ENCODE results near the gene GAK.
A peak's percentile ranks its signal among the peaks of the same experiment; 100 is the strongest.
"Not testable (repeated sequence)": the region's sequence is repeated elsewhere in the genome, so short reads cannot be mapped to it uniquely, and the experiment has no call there.

Gene GAK

DNA sequence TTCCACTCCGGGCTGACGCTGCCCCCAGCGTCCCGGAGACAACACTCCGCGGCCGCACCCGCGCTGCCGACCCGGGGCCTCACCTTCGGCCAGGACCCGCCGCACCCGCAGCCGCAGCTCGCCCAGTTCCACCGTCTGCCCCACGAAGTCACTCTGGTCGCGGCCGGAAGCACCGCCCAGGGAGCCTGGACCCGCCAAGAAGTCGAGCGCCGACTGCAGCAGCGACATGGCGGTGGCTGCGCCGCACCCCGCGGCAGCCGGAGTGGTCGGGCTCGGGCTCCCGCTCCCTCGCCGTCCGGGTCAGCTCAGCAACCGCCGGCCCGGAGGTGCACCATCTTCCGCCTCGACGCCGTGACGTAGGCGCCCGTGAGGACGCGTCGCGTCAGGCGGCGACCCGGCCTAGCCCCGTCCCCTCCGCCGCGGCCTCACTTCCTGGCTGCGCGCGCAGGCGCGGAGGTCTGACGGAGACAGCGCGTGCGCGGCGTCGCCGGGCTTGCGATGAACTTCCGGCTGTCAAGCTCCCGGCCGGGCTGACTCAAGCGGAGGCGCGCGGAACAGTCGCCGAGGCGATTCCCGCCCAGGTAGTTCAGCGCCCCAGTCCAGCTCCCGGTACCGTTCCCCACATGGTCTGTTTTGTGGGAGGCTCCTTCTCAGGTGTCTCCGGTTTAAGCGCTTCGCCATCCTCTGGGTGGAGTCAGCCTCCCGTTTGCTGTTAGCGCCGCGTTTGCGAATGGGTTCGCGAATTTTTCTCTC, at the start of gene GAK, which contains the start of gene TMEM175:
Gene GAK (minus strand): TSS at position 357 of the 753 bp plus-strand sequence. CDS start 129 bp downstream, at position 228.
Gene TMEM175 (plus strand): TSS at position 501 of the 753 bp plus-strand sequence. CDS start 15,280 bp downstream, outside the sequence.
- DNase-seq (peak; percentile 98), ATAC-seq (peak; percentile 98)

DNA sequence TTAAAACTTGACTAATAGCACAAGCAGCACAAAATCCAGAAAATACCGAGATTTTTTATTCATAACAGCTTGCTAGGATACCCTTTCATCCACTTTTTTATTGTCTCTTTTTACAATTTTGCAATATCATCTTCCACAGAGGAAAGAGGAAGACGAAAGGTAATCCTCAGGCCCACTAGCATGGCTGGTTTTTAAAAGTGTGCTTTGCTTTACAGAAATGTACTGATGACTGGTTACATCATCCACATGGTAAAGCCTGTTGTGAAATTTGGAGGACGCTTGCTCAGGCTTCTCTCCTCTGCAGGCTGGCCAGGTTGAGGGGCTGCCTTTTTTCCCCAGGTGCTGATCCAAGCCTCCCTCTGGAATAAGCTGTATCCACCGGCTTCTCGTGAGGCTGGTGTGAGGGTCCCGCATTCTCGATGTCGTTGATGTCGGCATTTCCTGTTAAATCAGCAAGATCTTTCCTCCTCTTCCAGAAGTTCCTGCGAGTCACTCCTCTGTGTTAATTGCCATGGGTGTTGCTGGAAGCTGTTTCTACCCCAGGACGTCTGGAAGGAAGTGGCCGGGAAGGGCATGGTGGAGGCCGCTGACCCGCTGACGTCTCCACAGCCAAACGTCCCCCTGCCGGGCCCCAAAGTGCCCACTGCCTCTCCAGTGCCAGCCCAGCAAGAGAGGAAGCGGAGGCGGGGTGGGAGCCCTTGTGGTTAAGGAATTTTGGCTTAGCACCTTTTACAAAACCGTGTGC, 47.0 kb upstream of the GAK start:
- DNase-seq: no peak
- no peak for ATAC-seq

DNA sequence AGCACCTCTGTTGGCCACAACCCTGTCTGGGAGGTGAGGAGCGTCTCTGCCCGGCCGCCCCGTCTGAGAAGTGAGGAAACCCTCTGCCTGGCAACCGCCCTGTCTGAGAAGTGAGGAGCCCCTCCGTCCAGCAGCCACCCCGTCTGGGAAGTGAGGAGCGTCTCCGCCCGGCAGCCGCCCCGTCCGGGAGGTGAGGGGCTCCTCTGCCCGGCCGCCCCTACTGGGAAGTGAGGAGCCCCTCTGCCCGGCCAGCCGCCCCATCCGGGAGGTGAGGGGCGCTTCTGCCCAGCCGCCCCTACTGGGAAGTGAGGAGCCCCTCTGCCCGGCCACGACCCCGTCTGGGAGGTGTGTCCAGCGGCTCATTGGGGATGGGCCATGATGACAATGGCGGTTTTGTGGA, 43.9 kb upstream of the GAK start:
- not testable (repeated sequence) for DNase-seq, ATAC-seq

DNA sequence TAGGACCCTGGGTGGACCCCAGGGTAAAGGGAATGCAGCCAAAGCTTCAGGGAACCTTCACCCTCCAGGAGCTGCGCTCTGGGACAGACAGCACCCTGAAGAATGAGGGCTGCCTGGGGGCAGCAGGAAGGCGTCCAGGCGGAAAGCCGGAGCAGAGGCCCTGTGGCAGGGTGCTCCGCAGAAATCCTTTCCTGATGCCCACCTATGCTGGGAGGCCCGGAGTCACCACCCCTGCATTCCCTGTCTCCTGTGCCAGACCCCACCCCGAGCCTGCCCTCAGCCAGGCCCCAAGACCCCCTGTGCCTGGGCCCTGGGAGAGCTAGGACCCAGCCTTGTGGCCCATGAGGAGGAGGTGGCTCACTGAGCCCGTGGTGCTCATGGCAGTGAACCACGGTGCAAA, 42.6 kb upstream of the GAK start:
- no peak for DNase-seq
- no peak for ATAC-seq

DNA sequence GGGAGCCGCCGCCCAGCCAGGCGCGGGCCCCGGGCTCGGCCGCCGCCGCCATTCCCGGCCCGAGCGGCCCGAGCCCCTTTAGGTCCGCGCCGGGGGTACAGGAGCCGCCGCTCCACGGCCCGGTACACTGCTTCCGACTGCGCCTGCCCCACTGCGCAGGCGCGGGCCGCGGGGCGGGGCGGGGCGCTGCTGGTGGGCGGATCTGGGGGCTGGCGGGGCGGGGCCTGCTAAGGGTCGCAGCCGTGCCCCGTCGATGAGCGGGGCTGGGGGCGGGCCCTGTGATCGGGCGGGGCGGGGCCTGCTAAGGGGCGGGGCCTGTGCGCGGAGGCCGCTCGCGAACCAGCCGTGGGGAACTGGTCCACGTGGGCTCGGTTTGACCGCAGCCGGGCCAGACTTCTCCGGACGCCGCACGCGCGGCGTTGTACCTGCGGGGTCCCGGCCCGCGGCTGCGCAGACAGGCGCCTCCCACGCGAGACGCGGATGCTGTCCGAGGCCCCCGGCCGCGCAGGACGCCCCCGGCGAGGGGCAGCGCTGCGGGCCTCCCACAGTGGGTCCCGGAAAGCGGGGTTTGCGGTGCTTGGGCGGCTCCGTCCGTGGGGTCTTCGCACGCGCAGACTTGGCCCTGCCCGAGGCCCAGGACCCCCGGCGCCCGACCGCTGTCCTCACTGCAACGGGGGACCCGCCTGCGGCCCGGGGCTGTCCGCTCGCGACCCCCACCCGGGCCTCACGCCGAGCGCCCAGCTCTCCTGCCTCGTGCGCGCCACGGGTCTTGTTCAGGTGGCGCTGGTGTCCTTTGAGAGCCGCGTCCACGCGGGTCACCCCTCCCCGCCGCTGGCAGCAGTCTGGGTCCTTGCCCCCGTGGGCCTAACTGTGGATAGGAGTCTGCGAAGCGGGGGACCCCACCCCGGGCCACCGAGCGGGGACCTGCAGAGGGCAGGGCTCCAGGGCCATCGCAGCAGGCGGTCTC, 41.6 kb upstream of the GAK start, which contains the start of gene DGKQ:
Gene DGKQ (minus strand): TSS at position 139 of the 967 bp plus-strand sequence. CDS start 87 bp downstream, at position 52.
- ATAC-seq: peak; percentile 86
- peak; percentile 90 for DNase-seq

DNA sequence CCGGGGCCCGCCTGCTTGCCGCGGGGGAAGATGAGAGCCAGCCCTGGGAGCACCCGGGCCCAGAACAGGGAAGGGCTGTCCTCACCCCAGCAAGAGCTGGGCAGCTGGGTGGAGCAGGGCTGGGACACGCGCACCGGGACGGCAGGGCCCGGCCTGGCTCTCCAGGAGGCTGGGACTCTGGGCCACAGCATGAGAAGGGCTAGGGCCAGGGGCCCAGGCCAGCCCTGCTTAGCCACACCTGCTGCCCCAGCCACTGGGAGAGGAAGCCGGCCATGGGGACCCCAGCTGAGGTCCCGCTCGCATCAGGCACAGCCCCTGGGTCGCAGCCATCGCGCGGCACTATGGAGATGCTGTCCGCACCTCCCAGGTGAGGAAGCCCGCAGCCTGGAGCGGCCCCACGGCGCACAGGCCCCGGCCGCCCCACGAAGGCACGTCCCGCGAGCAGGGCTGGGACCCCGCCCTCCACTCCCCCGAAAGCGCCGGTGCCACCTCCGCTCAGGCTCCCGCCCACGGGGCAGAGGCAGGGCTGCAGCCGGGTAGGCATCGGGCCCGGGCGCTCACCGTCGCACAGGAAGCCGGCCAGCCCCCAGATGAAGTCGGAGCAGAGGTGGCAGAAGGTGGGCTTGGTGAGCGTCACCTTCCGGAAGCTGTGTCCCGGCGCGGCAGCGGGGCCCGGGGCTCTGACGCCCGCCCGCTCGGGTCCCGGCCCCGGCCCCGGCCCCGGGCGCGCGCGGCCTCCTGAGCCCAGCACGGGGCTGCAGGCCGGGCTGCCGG, 40.7 kb upstream of the GAK start:
- DNase-seq (peak; percentile 58), ATAC-seq (peak; percentile 34)

DNA sequence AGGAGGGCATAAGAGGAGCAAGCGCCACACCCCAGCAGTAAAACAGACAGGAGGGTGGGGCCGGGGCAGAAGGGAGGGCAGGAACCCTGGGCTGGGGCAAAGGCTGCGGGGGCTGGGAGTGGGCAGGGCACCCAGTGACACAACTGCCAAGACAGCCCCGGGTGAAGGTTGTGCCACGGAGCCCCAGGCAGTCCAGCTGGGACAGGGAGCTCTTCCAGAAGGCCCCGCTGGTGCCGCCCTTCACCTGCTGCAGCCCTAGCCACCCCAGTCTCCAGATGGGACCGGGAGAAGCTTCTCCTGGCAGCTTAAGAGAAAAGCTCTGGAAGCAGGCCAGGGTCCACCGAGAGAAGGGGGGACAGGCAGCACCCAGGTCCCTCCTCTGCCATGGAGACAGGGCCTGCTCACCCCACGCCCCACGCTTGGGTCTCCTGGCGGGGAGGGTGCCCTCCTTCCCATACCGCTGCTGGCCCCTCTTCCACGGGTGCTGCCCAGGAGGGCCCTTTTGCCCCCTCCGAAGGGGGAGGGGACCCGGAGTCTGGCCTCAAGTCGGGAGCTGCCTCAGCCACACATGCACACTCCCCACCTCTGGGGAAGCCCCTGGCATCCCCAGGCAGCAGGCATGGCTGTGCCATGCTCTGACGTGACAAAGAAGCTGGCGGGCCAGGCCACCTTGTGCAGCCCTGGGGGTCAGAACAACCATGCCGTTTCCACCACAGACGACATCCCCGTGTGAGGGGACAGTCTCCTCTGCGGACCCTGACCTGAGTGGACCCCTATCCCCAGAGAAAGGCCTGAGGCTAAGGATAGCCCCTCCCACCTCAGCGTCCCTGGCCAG, 39.8 kb upstream of the GAK start:
- ATAC-seq: no peak

DNA sequence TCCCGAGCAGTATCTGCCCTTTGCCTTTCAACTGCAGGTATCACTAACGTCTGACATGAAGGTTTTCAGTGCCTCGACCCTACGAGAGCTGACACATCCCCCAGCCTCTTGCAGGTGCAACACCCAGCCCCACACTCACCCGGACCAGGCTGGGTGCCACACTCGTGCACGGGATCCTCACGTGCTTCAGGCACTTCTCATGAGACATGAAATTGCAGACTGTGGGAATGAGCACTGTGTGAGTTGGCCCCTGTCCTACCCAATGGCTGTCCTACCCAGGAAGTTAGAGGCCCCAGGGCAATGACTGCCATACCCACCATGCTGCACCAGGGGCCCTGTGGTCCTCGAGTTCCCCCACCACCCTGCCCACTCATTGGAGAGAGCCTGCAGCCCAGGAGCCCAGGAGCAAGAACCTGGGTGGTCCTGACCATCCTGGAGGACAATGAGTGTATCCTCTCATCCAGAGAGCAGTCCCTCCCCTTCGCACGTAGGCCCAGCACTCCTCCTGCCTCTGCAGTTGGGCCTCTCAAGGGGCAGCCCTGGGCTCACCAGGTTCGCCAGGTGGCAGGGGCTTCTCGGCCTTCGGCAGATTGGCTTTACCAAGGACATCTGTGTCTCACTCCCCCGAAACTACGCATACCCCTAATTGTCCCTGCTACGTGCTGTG, 38.9 kb upstream of the GAK start:
- DNase-seq: no peak
- ATAC-seq: no peak

More for the DNA sequence above, 39.8 kb upstream of the GAK start:
- DNase-seq: no peak

DNA sequence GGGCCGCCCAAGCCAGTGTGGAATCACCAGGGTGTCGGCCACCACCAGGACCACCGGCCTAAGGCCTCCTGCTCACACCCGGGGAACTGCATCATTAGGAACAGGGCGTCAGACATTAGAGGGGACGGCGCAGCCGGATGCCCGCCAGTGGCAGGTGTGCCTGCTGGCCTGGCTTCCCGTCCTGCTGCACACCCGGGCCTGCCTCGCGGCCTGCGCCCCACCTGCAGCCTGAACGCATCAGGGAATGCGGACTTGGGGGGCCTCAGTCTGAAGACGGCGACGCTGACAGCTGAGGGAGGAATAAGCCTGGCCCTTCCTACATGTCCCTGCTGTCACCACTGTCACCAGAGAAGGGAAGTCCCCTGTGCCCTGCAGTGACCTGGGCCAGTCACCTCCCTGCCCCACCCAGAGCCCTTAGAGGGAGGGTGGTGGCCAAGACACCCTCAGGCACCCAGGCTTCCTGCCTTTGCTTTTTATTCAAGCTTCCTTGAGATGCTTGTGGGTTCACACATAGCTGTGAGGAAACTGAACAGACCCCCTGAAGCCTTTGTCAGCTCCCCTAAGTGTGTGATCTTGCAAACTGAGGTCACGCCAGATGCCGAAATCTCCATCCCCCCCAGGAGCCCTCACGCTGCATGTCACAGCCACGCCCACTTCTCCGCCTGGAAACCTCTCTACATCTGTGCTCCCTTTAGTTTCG, 38.1 kb upstream of the GAK start:
- no peak for ATAC-seq

DNA sequence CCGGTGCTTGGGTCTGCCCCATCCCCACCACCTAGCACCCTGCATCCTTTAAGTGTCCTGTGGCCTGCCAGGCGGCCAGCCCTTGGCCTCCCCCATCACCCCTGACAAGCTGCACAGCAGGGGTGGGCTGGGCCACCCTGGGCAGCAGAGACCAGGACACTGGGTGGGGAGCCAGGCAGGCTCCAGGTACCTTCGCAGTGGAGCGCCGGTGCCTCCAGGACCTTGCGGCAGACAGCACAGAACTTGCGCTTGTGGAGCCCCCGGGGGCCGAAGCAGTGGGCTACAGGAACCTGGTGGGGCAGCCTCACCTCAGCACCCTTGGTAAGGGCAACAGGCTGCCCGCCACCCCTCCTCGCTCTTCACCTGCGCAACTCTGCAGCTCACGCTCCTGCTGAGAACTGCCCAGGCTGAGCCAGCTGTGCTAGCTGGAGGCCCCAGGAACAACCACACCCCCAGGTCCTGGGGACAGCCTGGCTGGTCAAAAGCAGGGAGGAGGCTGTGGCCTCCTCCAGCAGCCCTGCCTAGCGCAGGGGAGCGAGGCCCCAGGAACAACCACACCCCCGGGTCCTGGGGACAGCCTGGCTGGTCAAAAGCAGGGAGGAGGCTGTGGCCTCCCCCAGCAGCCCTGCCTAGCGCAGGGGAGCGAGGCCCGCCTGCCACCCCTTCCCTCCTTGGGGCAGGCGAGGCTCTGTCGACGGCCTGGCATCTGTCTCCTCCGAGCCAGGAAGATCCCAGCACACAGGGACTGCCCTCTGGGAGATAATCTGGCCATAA, 36.7 kb upstream of the GAK start:
- no peak for ATAC-seq
- DNase-seq: no peak

More for the DNA sequence above, 38.1 kb upstream of the GAK start:
- no peak for DNase-seq

DNA sequence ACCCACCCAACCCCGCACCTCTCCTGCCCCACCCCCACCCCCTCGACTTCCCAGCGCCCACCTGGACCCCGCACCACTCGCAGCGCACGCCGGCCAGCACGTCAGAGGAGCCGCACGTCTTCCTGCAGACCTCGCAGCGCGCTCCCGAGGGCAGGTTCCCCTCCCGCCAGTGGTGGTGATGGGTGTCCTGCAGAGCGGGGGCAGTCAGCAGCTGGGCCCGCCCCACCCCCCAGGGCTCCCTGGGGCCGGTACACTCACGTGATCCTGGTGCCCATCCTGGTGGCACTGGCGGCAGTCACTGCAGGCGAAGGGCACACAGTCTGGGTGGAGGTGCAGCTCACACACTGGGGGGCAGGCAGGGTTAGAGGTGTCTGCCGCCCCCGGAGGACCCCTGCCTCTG, 36.1 kb upstream of the GAK start:
- DNase-seq: no peak
- ATAC-seq: no peak

DNA sequence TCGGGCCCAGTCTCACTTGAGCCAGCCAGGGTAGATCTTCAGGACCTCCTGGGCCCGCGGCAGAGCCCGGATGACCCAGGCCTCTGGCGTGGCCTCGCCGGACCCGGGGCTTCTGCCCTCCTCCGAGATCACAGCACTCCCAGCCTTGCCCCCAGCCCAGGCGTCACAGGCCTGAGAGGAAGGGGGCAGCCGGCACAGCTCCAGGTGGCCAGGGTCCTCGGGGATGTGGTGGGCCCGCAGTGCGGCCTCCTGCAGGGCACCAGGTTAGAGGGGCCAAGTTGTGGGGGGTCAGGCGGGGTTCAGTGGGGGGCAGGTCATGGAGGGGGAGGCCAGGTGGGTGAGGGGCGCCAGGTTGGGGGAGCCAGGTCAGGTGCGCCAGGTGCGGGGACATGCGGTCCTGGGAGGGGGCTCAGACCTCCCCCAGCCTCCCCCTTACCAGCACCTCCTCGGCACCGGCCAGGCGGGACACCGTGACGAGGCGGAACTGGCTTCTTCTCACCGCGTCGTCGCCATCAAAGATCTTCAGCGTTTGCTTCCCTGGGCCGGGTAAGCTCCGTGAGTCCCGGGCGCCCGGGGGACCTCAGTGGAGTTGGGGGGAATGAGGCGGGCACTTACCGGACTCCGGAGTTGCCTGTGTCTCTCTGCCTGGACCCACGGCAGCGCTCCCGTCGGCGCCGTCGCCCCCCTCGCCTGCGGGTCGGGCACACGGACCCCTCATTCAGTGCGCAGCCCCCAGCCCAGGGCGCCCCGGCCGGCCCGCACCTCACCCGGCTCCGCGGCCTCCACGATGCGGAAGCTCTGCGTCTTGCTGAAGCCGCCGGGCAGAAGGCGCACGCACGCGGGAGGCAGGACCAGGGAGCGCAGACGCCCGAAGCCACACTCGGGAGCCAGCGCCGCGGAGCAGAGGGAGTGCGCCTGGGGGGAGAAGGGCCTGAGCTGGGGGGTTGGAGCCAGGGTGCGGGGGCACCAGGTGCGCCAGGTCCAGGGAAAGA, 35.3 kb upstream of the GAK start:
- DNase-seq: no peak

DNA sequence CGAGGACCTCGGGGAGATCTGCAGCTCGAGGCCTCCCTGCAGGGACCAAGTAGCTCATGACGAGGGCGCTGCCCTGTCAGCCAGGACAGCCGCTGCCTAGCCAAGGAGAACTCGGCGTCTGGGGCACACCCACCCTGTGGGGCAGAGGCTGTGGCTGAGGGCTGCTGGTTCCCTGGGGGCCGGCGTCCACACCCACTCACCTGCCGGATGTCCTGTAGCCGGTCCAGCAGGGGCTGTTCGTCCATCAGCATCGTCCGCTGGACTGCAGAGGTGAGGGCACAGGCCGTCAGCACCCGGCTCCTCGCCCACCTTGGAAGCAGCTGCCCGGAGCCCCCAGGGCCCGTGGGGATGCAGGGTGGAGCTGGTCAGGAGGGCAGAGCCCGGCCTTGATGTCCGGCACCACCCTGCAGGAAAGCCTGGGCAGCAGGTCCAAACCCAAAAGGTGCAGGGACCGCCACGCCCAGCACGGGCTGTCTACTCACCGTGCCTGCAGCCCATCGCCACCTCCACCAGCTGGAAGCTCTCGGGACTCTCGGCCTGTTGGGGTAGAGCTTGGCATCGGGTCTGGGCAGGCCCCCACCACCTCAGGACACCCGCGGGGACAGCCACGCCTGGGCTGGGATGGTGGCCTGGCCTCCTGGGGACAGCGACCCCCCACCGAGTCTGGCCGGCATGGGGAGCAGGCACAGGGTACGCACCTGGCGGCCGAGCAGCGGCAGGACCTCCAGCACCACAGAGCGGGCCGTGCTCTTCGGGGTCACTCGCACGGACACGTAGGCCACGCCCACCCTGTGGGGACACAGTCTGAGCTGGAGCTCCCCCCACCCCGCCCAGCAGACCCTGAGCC, 34.4 kb upstream of the GAK start:
- no peak for ATAC-seq
- DNase-seq: no peak

More for the DNA sequence above, 35.3 kb upstream of the GAK start:
- ATAC-seq: no peak

DNA sequence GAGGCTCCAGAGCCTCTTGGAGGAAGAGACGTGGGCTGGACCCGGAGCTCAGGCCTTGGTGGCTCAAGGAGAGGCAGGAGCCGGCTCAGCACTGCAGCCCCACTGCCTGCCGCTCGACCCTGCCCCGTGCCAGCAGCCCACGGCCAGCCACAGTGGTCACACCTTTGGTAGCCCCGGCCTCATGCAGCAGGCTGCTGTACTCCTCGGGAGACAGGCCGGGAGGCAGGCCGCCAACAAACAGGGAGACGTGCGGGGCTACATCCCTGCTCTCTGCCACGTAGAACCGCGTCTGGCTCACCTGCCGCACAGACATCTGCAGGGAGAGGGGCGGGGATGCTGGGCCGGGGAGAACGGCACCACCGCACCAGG, 33.6 kb upstream of the GAK start:
- ATAC-seq (no peak), DNase-seq (no peak)

DNA sequence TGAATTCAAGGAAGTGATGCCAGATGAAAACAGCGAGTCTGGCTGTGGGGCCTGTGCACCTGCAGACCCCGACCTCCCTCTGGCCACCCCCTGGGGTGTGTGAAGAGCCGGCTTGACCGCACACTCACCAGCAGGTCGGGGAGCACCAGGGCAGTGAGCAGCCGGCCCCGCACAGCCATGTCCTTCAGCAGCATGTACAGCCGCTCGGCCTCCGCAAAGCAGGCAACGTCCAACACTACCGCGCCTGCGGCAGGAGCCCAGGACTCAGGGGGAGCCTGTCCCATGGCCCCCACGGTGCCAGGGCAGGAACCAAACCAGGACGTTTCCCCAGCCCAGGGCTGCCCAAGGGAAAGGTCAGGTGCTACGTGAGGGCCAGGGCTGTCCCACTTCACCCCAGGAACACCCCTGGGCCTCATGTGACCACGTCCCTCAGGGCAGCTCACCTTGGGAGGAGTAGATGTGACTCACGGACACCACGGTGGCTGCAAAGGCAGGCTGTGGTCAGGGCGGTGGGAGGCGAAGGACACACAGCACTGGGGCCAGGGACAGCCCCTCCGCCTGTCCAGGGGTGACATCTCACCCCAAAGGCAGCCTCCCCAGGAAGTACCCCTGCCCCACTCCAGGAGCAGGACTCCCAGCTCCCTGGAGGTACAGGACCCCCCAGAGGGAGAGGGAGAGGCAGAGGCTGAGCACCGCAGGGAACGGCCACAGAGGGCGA, 33.1 kb upstream of the GAK start:
- ATAC-seq: no peak

More for the DNA sequence above, 33.1 kb upstream of the GAK start:
- DNase-seq: no peak

Measured in stimulated activated naive CD8-positive, alpha-beta T cell treated with anti-CD3 and anti-CD28 coated beads, Interleukin-15, Interleukin-2, amounts not matched to agents 100 U/mL and 50 U/mL, for 24 hours (primary cell).